Lower lobe of right lung (tissue), 2 donors: ENCODE results near the gene FANCD2. TPM values are rescaled to one million over a fixed set of nuclear protein-coding genes. Genes with fewer than 3 reads are reported as not detected.
"Not testable (repeated sequence)": the region's sequence is repeated elsewhere in the genome, so short reads cannot be mapped to it uniquely, and the experiment has no call there.

Experiments used
- ATAC-seq, 2 donors: fragments of 200-7000 bp; cut with Tn5 transposase; one replicate each; pipeline ENCODE4 v1.9.1; 2020 to 2022; ENCODE audit warnings: mild to moderate bottlenecking in 2 of 2, moderate library complexity in 2 of 2
- DNase-seq: peaks from one replicate; pipeline ENCODE4 v3.0.0-alpha.2; 2020
- H3K27ac ChIP-seq: fragments of 200-600 bp; one replicate; pipeline ENCODE4 v1.8.0; 2022
- H3K27me3 ChIP-seq: fragments of 200-600 bp; one replicate; pipeline ENCODE4 v1.8.0; 2022; ENCODE audit warnings: low read depth
- H3K36me3 ChIP-seq: fragments of 200-600 bp; one replicate; pipeline ENCODE4 v1.8.0; 2022; ENCODE audit warnings: mild to moderate bottlenecking
- H3K4me1 ChIP-seq: fragments of 200-600 bp; one replicate; pipeline ENCODE4 v1.8.0; 2022
- H3K4me3 ChIP-seq: fragments of 200-600 bp; one replicate; pipeline ENCODE4 v1.8.0; 2022; ENCODE audit warnings: mild to moderate bottlenecking
- H3K9me3 ChIP-seq: fragments of 200-600 bp; one replicate; pipeline ENCODE4 v1.8.0; 2022
- intact Hi-C: fragments of 100-400 bp; cut with DNase I; formaldehyde crosslinking; loops from one replicate; pipeline ENCODE4 v1.11.0; 2022
- total RNA-seq: library from RNA; stranded (reverse); fragmentation: NEBNext Ultra II Directional; extraction: Animal tissue kit (Norgen Biotek cat#: 25700); gene quantifications from one replicate; pipeline ENCODE4 v1.2.1, GENCODE V29; 2021
- TF ChIP-seq, protein P1 (sequence below): fragments of 200-600 bp; IDR thresholded peaks from one replicate; pipeline ENCODE4 v1.8.0; 2022; ENCODE audit warnings: antibody characterized with exemption, mild to moderate bottlenecking
- donor health status: DM: no; HTN: yes; CAD: no; lungs with severe emphysema.

Gene FANCD2
- total RNA-seq, 1 donor from 2014 or later = 6.1 TPM

GRCh38 chr3:10006048-10006761, 20.0 kb upstream of the FANCD2 start:
- ATAC-seq = no peak

DNA sequence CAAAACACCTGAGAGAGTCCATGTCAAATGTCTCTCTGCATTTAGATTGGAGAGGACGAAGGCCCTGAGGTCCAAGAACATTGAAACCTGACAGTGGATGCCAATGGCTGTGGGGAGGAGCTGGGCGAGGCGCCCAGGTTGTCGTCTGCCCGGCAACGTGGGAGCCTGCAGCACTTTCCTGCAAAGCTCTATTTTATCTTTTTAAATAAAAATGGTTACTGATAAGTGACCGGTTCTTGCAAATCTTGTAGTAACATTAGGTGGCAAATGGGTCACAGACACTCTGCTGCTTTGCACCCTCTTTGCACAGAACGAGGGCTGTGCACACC, 19.5 kb upstream of the FANCD2 start:
- TF ChIP-seq, protein P1, sequence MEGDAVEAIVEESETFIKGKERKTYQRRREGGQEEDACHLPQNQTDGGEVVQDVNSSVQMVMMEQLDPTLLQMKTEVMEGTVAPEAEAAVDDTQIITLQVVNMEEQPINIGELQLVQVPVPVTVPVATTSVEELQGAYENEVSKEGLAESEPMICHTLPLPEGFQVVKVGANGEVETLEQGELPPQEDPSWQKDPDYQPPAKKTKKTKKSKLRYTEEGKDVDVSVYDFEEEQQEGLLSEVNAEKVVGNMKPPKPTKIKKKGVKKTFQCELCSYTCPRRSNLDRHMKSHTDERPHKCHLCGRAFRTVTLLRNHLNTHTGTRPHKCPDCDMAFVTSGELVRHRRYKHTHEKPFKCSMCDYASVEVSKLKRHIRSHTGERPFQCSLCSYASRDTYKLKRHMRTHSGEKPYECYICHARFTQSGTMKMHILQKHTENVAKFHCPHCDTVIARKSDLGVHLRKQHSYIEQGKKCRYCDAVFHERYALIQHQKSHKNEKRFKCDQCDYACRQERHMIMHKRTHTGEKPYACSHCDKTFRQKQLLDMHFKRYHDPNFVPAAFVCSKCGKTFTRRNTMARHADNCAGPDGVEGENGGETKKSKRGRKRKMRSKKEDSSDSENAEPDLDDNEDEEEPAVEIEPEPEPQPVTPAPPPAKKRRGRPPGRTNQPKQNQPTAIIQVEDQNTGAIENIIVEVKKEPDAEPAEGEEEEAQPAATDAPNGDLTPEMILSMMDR = no peak
- Histone ChIP-seq H3K36me3 (no peaks in the 10 kb centered on the region), H3K4me1 (peaks cover 23% of the 10 kb centered on the region), H3K4me3 (no peak overlapping the region), H3K27ac (no peak overlapping the region), H3K27me3 (no peaks in the 10 kb centered on the region), H3K9me3 (no peaks in the 10 kb centered on the region)
- intact Hi-C loops = no loop called here
- no peak for ATAC-seq
- DNase-seq = no peak

More at GRCh38 chr3:10006048-10006761, 20.0 kb upstream of the FANCD2 start:
- DNase-seq = no peak
- H3K36me3 ChIP-seq = no peaks in the 10 kb centered on the region
- H3K4me3 ChIP-seq = no peak overlapping the region
- TF ChIP-seq, protein P1 = no peak
- intact Hi-C loops = no loop called here
- no peaks in the 10 kb centered on the region for H3K27me3 ChIP-seq
- no peaks in the 10 kb centered on the region for H3K9me3 ChIP-seq
- no peak overlapping the region for H3K27ac ChIP-seq
- H3K4me1 ChIP-seq = peaks cover 18% of the 10 kb centered on the region

GRCh38 chr3:10007126-10007782, 19.0 kb upstream of the FANCD2 start:
- H3K9me3 ChIP-seq = no peaks in the 10 kb centered on the region
- ATAC-seq (no peak), DNase-seq (no peak)
- TF ChIP-seq, protein P1 = no peak
- no peak overlapping the region for H3K4me3 ChIP-seq
- intact Hi-C loops = no loop called here
- H3K27ac ChIP-seq = no peak overlapping the region
- H3K36me3 ChIP-seq = no peaks in the 10 kb centered on the region
- H3K27me3 ChIP-seq = no peaks in the 10 kb centered on the region
- peaks cover 24% of the 10 kb centered on the region for H3K4me1 ChIP-seq

DNA sequence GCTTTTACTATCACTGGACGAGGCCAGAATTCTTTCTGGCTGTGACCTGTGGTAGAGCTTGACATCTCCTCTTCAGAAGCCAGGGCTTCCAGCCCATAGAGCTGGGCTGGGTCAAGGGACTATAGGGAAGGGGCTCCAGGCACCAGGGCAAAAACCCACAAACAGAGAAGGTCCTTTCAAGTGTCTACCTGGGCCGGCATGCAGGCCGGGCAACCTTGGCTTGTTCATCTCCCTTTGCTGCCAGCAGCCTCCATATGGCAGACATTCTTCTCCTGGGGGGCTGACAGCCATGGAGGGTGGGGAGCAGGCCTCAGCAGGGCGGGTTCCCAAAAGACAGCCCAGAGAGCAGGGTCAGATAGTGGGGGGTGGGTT, 18.0 kb upstream of the FANCD2 start:
- H3K9me3 ChIP-seq, H3K27me3 ChIP-seq, intact Hi-C loops, H3K27ac ChIP-seq, ATAC-seq, DNase-seq, H3K36me3 ChIP-seq: not testable (repeated sequence)
- peak overlapping the region; percentile 60 for H3K4me3 ChIP-seq
- H3K4me1 ChIP-seq = peaks cover 24% of the 10 kb centered on the region

DNA sequence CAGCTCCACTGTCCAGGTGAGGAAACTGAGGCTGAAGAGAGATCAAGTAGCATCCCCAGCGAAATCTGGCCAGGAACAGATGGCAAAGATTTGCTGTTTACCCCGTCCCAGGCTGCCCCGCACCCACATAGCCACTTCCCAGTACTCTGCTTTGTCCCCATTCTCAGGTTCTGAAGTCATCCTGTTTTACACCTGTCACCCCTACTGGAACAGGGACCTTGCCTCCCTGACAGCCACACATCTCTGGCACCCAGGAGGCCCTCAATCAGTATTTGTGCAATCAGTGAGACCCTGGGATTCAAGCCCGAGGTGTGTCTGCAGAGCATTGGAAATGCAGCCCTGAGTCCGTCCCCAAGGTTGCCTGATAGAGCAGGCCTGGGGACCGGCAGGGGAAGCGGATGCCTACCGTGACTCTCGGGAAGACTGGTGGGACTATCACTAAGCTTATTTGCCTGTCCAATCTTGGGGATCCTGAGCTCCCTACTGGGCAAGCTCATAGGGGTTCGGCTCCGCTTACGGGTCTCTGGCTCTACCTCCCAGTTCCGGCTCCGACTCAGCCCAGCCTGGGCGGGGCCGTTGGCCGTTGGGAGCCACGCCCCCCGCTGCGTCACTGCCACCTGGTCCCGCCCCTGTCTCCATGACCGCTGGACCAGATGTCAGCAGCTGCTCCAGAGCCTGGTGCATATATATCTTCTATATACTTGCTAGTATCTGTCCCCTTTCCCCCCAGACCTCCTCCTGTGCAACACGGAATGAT, 17.5 kb upstream of the FANCD2 start:
- intact Hi-C loops = no loop called here
- DNase-seq (peak; percentile 93), ATAC-seq (peak; percentile 88)
- no peaks in the 10 kb centered on the region for H3K27me3 ChIP-seq
- H3K4me1 ChIP-seq = peaks cover 24% of the 10 kb centered on the region
- TF ChIP-seq, protein P1 = no peak
- H3K4me3 ChIP-seq = peak overlapping the region; percentile 60
- peak overlapping the region; percentile 81 for H3K27ac ChIP-seq
- no peaks in the 10 kb centered on the region for H3K9me3 ChIP-seq
- no peaks in the 10 kb centered on the region for H3K36me3 ChIP-seq

DNA sequence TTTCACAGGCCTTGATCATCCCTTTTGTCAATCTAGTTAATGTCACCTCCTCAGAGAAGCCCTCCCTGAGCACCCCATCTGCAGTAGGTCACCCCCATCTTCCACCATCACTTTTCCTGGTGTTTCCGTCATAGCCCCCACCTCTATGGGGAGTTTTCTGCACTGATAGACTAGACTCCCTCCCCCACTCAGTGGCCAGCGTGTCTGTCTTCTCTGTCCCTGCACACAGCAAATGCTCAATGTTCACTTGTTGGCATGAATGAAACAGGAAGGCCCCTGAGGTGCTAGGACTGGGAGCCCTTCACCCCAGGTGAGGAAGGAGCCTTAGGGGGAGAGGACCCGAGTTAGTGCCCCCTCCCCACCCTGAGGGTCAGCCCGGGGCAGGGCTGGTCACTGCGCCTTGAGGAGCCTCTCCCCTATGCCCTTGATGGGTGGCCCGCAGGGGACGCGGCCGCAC, 15.8 kb upstream of the FANCD2 start:
- H3K4me1 ChIP-seq = peaks cover 31% of the 10 kb centered on the region
- ATAC-seq = peak in 1 of 2 donors; percentile 11
- TF ChIP-seq, protein P1 = no peak
- intact Hi-C loops = no loop called here
- peak overlapping the region; percentile 70 for H3K4me3 ChIP-seq
- no peaks in the 10 kb centered on the region for H3K27me3 ChIP-seq
- H3K27ac ChIP-seq = peak overlapping the region; percentile 53
- H3K36me3 ChIP-seq = no peaks in the 10 kb centered on the region
- H3K9me3 ChIP-seq = no peaks in the 10 kb centered on the region
- no peak for DNase-seq
